GM19438 (cell line): Measurements from ENCODE around the gene COL4A2.

Experiments used
- ATAC-seq: cut with Tn5 transposase; IDR thresholded peaks from one replicate; pipeline ENCODE4 v1.9.1; 2021; ENCODE audit warnings: low read depth; ENCODE audit not compliant: unreplicated experiment

COL4A2 gene

GRCh38 chr13:110501188-110501587 is 194.1 kb downstream of the COL4A2 start:
- ATAC-seq: no peak

GRCh38 chr13:110503037-110503901 is 196.2 kb downstream of the COL4A2 start:
- no peak for ATAC-seq

- ATAC-seq: no peak
Observed at GRCh38 chr13:110503979-110504499, 197.0 kb downstream of the COL4A2 start.

- ATAC-seq: no peak
Observed at GRCh38 chr13:110505594-110505993, 198.5 kb downstream of the COL4A2 start.

GRCh38 chr13:110506396-110506795 is 199.3 kb downstream of the COL4A2 start:
- no peak for ATAC-seq

- no peak for ATAC-seq
Observed at GRCh38 chr13:110506859-110507566, 199.9 kb downstream of the COL4A2 start.

GRCh38 chr13:110507678-110508381 is 200.7 kb downstream of the COL4A2 start:
- no peak for ATAC-seq

- no peak for ATAC-seq
Observed at GRCh38 chr13:110509478-110509926, 202.4 kb downstream of the COL4A2 start.

GRCh38 chr13:110509971-110510786 is 203.1 kb downstream of the COL4A2 start:
- ATAC-seq: no peak

- no peak for ATAC-seq
Observed at GRCh38 chr13:110511509-110512181, 204.6 kb downstream of the COL4A2 start.

- ATAC-seq: no peak
Observed at GRCh38 chr13:110512198-110512740, 205.2 kb downstream of the COL4A2 start.

- no peak for ATAC-seq
Observed at GRCh38 chr13:110516500-110516899, 209.4 kb downstream of the COL4A2 start.

- no peak for ATAC-seq
Observed at GRCh38 chr13:110517505-110518225, 210.6 kb downstream of the COL4A2 start.

GRCh38 chr13:110518226-110518525 is 211.1 kb downstream of the COL4A2 start:
- ATAC-seq: no peak

GRCh38 chr13:110518571-110518970 is 211.5 kb downstream of the COL4A2 start:
- ATAC-seq: no peak

- ATAC-seq: no peak
Observed at GRCh38 chr13:110519046-110519445, 212.0 kb downstream of the COL4A2 start.

GRCh38 chr13:110519506-110519905 is 212.4 kb downstream of the COL4A2 start:
- no peak for ATAC-seq

- no peak for ATAC-seq
Observed at GRCh38 chr13:110520431-110521295, 213.6 kb downstream of the COL4A2 start.
